ENCODE measurements around the gene VPS37C.
"Not testable (repeated sequence)": the region's sequence is repeated elsewhere in the genome, so short reads cannot be mapped to it uniquely, and the experiment has no call there.

Gene VPS37C

GRCh38 chr11:61161190-61162091, at the start of gene VPS37C:
TSS of gene VPS37C (minus strand) at chr11:61161426. CDS start at chr11:61138829, 22,597 bp downstream.
- DNase-seq = peak; percentile 90

GRCh38 chr11:61210629-61211028, 49.4 kb upstream of the VPS37C start:
- not testable (repeated sequence) for DNase-seq

GRCh38 chr11:61207636-61208310, 46.5 kb upstream of the VPS37C start:
- DNase-seq = not testable (repeated sequence)

GRCh38 chr11:61204502-61205059, 43.4 kb upstream of the VPS37C start:
- DNase-seq = not testable (repeated sequence)

GRCh38 chr11:61203873-61204272, 42.6 kb upstream of the VPS37C start:
- not testable (repeated sequence) for DNase-seq

GRCh38 chr11:61202950-61203746, 41.9 kb upstream of the VPS37C start, which contains the start of gene PGA3:
TSS of gene PGA3 (plus strand) at chr11:61203515. CDS start at chr11:61203565, 50 bp downstream.
- not testable (repeated sequence) for DNase-seq

- no peak for DNase-seq
Measured at GRCh38 chr11:61201476-61201875, 40.2 kb upstream of the VPS37C start.

- DNase-seq = no peak
Measured at GRCh38 chr11:61198948-61199523, 37.8 kb upstream of the VPS37C start.

GRCh38 chr11:61198361-61198760, 37.1 kb upstream of the VPS37C start:
- no peak for DNase-seq

- DNase-seq = no peak
Measured at GRCh38 chr11:61195719-61196118, 34.5 kb upstream of the VPS37C start.

GRCh38 chr11:61194981-61195695, 33.9 kb upstream of the VPS37C start:
- no peak for DNase-seq

- DNase-seq = no peak
Measured at GRCh38 chr11:61194169-61194671, 33.0 kb upstream of the VPS37C start.

GRCh38 chr11:61193596-61193995, 32.4 kb upstream of the VPS37C start:
- no peak for DNase-seq

- no peak for DNase-seq
Measured at GRCh38 chr11:61189933-61190332, 28.7 kb upstream of the VPS37C start.

GRCh38 chr11:61187505-61188130, 26.4 kb upstream of the VPS37C start:
- DNase-seq = peak; percentile 79

GRCh38 chr11:61186504-61186903, 25.3 kb upstream of the VPS37C start:
- DNase-seq = no peak

GRCh38 chr11:61183645-61184044, 22.4 kb upstream of the VPS37C start:
- no peak for DNase-seq

GRCh38 chr11:61181489-61181888, 20.3 kb upstream of the VPS37C start:
- DNase-seq = no peak

GRCh38 chr11:61180205-61180604, 19.0 kb upstream of the VPS37C start:
- DNase-seq = not testable (repeated sequence)

GRCh38 chr11:61176446-61176845, 15.2 kb upstream of the VPS37C start:
- no peak for DNase-seq

GRCh38 chr11:61174949-61175348, 13.7 kb upstream of the VPS37C start:
- no peak for DNase-seq
